Stimulated activated naive CD8-positive, alpha-beta T cell treated with anti-CD3 and anti-CD28 coated beads, Interleukin-15, Interleukin-2, amounts not matched to agents 100 U/mL and 50 U/mL, for 24 hours (primary cell): Measurements from ENCODE around the gene LRP1B.

ENCODE experiments used
- ATAC-seq: fragments of 150-1000 bp; cut with Tn5 transposase; one replicate; pipeline ENCODE4 v1.10.0; 2021
- DNase-seq: peaks from one replicate; pipeline ENCODE4 v3.0.0; 2021

The LRP1B gene

GRCh38 chr2:141109633-141110032 lies 1021.2 kb downstream of the LRP1B start:
- ATAC-seq (no peak), DNase-seq (no peak)

DNA sequence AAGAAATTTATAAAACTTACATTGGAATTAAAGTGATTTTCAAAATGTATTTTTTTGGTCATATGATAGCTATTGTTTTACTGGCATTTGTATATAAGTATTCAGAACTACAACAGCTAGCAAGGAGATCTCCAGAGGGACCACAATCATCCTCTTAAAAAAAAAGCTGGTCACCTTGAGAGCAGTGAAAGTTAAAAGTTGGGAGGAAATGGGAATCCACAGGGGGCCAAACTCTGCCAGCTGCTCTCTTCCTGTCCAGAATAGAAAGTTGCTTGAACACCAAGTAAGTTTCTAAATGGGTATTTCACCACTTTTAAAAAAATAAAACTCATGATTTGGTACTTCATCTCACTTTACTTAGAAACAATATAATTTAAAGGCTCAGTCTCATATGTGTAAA lies 1025.1 kb downstream of the LRP1B start:
- ATAC-seq: no peak
- DNase-seq: no peak

DNA sequence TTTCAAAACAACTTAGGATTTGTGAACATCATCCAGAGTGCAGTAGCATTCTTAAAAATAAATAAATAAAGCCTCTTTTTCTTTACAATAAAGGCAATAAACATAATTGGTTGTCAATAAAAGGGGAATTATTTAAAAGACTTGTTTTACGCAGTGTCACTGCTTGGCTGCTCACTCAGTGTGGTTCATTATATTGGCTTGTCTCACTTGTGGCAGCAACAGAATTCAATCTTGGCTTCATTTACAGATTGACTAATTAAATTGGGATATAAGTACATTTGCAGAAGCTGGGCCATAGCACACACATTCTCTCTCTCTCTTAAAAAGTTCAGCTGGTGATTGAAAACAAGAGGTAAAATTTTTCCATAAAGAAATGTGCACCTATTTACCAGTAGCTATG lies 1027.6 kb downstream of the LRP1B start:
- ATAC-seq: no peak
- no peak for DNase-seq

DNA sequence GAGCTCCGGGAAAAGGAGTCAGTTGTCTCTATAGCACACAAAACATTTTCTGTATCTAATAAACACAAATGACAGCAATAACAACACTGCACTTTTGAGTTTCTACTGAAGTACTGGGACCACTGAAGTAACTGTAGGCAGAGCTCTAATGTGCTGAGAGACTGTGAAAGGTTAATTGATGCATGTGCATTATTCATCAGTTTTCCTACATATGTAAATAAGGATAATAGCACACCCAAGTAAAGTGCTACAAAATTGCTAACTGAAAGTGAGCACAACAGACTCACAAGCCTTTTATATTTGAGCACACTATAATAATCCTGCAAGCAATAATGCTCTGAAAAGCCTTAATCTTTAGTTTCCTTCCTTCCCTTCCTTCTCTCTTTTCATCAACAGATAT lies 1051.6 kb downstream of the LRP1B start:
- ATAC-seq (no peak), DNase-seq (no peak)

DNA sequence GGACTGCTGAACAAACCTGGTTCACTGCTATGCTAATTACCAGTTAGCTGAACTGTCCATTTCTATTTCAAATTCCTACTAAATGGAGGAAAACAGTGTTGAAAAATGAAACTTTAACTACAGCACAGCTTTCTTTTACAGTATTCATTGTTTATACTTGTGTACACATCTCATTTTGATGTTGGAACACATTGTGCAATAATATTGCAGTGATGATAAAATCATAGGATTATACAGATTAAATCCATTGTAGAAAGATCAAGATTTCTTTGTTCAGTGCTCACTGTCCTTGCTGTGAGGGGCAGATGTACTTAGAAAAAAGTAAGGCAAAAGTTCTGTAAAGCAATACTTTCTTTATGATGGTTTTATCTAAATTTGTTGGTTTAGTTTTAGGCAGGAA lies 1055.1 kb downstream of the LRP1B start:
- ATAC-seq (no peak), DNase-seq (no peak)

DNA sequence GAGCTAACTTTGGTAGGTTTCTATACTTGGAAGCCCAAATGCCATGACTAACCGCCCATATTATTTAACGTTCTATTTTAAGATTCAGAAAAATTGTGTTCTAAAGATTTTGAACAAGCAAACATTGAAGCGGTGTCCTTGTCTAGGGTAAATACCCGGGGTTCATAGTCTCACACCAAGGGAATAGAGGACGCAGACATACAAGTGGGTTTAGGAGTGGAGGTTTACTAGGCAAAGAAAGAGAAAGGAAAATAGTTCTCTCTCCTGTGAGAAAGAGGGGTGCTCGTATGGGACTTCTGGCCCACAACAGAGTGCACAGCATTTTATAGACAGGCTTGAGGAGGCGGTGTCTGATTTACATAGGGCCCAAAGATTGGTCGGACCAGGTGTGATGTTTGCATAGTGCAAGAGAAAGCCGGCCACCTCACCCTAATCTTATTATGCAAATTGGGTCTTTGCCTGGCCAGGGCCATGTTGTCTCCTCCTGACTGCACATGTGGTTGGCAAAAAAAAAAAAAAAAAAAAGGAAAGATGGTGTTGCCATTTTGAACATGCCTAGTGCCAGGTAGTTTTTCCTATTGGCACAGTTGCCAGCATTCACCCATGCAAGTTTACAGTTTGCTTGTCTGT lies 1062.6 kb downstream of the LRP1B start:
- ATAC-seq (no peak), DNase-seq (no peak)

GRCh38 chr2:141065042-141065441 lies 1065.8 kb downstream of the LRP1B start:
- ATAC-seq (no peak), DNase-seq (no peak)

- DNase-seq: no peak
- no peak for ATAC-seq
These were observed 1067.4 kb downstream of the LRP1B start for GRCh38 chr2:141063406-141063805.

GRCh38 chr2:141062443-141062842 lies 1068.4 kb downstream of the LRP1B start:
- ATAC-seq: no peak
- DNase-seq: no peak

- no peak for DNase-seq
- no peak for ATAC-seq
These were observed 1068.8 kb downstream of the LRP1B start for GRCh38 chr2:141062031-141062430.

GRCh38 chr2:141058556-141058955 lies 1072.3 kb downstream of the LRP1B start:
- no peak for DNase-seq
- ATAC-seq: no peak

DNA sequence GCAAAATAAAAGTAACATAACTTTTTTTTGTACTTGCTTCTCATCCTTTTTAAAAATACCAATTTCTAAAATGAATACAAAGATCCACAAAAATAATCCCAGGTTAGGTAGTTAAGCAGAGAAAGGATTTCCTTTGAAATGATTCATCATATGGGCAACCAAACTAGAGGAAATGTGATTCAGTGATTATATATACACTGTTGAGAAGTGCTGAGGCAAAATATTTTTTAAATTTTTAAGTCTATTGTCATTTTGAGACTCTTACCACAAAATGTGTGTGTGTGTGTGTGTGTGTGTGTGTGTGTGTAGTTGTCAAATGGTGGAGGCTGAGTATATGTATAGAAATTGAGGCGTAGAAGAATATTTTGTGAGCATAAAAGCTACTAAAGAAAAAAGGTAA lies 1075.3 kb downstream of the LRP1B start:
- no peak for DNase-seq
- no peak for ATAC-seq

- no peak for ATAC-seq
- DNase-seq: no peak
These were observed 1081.9 kb downstream of the LRP1B start for GRCh38 chr2:141048951-141049350.

DNA sequence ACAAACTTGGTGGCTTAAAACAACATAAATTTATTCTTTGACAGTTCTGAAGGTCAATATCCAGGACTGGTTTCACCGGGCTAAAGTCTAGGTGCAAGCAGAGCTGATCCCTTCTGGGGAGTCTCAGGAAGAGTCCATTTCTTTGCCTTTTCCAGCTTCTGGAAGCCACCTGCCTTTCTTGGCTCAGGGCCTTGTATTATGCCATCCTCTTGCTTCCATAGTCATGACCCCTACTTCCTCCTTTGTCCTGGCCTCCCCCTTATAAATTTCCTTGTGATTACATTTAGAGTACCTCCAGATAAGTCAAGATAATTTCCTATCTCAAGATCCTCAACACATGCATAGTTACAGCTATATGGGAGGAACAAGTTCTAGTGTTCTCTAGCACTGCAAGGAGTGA lies 1089.5 kb downstream of the LRP1B start:
- DNase-seq: no peak
- no peak for ATAC-seq

DNA sequence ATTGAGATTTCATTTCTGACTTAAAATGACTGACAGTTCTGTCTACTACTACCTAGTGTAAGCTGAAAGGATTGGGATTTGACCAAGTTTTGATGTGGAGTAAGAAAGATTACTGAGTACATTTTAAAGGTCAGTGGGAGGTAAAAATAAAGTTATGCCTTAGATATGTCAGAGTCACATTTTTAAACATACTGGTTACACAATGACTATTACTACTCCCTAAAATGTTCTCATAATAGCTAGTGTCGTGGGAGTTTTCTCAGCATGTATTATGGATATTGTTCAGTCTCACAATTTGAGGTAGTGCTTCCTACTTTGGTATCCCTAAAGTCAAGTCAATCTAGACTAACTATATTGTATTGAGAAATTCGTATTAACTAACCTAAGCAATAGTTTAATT lies 1092.5 kb downstream of the LRP1B start:
- no peak for DNase-seq
- no peak for ATAC-seq

- ATAC-seq (no peak), DNase-seq (no peak)
These were observed 1093.5 kb downstream of the LRP1B start for GRCh38 chr2:141037361-141037760.

GRCh38 chr2:141035846-141036420 lies 1094.9 kb downstream of the LRP1B start:
- no peak for ATAC-seq
- no peak for DNase-seq

DNA sequence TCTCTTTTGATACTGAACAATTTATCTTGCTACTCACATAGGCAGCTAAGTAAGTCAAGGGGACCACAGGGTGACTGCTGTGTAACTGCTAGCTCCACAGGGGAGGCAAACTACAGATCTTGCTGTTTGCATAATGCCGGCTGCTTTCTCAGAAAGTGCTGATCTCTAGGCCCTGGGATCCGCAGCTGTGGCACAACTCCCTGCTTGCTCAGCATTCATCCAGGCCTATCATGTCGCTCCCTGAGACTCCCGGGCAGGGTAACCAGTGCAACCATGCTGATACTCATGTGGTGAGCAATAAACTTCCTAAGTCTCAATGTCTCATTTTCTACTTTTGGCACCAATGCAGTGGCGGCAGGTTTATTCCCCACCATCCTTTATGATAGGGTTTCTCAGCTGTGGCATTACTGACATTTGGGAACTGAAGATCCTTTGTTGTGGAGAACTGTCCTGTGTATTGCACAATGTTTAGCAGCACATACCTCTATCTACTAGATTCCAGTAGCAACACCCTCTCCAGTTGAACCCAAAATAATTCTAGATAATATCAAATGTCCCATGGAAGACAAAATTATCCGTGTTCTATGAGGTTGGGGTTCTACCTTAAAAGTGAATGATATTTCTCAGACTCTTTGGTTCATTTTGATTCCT lies 1101.3 kb downstream of the LRP1B start:
- ATAC-seq (no peak), DNase-seq (no peak)

DNA sequence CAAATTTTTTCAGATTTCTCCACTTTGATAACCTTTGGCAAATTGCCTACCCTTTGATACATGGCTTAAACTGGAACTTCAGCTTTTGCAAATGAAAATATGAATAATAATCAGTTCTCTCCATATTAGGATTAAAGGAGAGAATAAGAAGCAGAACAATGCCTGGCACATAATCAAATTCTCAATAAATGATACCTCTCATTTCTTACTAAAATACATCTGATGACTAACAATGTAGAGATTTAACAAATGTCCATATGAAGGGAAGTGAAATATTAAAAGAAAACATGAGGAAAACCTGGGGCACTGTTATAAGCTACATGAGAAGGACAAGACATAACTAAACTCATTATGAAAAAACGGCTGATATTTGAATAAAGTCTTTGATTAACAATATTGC lies 1103.6 kb downstream of the LRP1B start:
- no peak for DNase-seq

GRCh38 chr2:141021611-141022010 lies 1109.2 kb downstream of the LRP1B start:
- ATAC-seq: no peak
- DNase-seq: no peak

More for the DNA sequence above, 1103.6 kb downstream of the LRP1B start:
- ATAC-seq: no peak

DNA sequence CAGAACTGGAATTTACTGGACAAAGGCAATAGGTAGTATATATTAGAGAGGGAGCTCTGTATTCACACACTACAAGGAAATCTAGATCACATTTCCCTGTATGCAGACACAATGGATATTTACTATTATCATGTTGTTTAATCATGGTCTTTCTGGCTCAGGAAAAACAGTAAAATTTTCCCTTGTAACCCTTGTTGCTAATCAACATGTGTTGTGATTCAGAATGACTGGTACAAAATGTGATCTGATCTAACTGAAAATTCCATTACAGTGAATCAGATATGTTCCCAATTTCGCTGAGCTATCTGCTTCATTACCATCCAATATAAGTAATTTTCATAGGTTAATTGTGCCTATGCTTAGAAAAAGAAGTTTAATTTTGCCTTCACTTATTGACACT lies 1109.7 kb downstream of the LRP1B start:
- DNase-seq (no peak), ATAC-seq (no peak)

- no peak for ATAC-seq
- no peak for DNase-seq
These were observed 1110.5 kb downstream of the LRP1B start for GRCh38 chr2:141020346-141020745.

DNA sequence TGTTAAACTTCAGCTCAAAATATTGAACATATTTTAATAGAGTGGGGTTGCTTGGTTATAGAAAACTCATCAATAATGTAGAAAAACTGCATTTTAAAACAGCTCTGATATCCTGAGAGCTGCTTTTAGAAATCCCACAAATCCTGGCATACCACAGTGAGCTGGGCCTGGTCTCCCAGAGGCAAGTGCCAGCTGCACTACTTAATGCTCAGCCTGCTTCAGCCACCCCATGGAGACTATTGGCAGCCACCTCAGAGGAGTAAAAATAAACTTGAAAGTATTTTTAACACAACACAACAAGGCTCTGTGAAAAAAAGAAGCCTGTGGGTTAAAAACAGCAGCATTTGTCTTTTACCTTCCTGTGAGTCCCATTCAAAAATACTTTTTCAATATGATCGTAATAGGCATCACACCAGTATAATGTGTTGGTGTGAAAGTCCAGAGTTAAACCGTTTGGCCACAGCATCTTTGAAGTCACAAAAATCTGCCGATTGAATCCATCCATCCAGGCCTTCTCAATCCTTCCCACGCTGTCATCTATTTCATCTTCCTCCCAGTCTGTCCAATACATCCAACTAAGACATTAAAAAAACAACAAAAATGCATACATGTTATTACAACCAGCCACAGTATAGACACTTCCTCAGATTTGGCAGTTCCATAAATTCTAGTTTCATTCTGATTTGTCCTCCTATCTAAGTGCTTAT lies 1115.3 kb downstream of the LRP1B start:
- ATAC-seq (no peak), DNase-seq (no peak)
